ENCODE data around the gene TRPM5.

The TRPM5 gene

DNA sequence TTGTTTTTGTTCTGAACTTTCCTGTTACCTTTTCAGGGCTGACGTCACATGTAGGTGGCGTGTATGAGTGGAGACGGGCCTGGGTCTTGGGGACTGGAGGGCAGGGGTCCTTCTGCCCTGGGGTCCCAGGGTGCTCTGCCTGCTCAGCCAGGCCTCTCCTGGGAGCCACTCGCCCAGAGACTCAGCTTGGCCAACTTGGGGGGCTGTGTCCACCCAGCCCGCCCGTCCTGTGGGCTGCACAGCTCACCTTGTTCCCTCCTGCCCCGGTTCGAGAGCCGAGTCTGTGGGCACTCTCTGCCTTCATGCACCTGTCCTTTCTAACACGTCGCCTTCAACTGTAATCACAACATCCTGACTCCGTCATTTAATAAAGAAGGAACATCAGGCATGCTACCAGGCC, 47.3 kb downstream of the TRPM5 start:
- no peak for DNase-seq (ENCODE audit: low read depth in 1 of 2, low spot score in 1 of 2)

DNA sequence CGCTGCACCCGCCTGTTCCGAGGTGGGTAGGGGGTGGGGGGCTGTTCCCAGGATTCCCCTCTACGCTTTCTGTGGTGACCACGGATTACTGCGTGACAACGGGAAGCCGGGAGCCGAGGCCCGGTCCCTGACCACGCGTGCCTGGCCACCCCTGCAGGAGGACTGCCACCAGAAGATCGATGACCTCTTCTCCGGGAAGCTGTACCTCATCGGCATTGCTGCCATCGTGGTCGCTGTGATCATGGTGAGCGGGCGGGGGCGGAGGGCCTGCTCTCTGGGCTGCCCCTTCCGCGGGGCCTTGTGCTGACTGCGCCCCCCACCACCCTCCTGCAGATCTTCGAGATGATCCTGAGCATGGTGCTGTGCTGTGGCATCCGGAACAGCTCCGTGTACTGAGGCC, 47.8 kb downstream of the TRPM5 start:
- H3K27ac ChIP-seq (replicated peaks), result no peak overlapping the region

More for the DNA sequence above, 47.3 kb downstream of the TRPM5 start:
- Histone ChIP-seq H3K4me3 (replicated peaks; ENCODE audit: insufficient read depth, low read length) (no peak overlapping the region), H3K27ac (replicated peaks) (no peak overlapping the region), H3K27me3 (ENCODE audit: insufficient read depth, poor library complexity, severe bottlenecking) (no peaks in the 10 kb centered on the region)
- TF ChIP-seq GABPA (IDR thresholded peaks at IDR 0.05; ENCODE audit: low read depth) (no peak), SPI1 (IDR thresholded peaks at IDR 0.05; ENCODE audit: borderline replicate concordance, low read depth) (no peak), POLR2AphosphoS5 (IDR thresholded peaks at IDR 0.05; ENCODE audit: low read depth) (no peak)
- TF ChIP-seq, protein P1, sequence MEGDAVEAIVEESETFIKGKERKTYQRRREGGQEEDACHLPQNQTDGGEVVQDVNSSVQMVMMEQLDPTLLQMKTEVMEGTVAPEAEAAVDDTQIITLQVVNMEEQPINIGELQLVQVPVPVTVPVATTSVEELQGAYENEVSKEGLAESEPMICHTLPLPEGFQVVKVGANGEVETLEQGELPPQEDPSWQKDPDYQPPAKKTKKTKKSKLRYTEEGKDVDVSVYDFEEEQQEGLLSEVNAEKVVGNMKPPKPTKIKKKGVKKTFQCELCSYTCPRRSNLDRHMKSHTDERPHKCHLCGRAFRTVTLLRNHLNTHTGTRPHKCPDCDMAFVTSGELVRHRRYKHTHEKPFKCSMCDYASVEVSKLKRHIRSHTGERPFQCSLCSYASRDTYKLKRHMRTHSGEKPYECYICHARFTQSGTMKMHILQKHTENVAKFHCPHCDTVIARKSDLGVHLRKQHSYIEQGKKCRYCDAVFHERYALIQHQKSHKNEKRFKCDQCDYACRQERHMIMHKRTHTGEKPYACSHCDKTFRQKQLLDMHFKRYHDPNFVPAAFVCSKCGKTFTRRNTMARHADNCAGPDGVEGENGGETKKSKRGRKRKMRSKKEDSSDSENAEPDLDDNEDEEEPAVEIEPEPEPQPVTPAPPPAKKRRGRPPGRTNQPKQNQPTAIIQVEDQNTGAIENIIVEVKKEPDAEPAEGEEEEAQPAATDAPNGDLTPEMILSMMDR (IDR thresholded peaks at IDR 0.05; ENCODE audit: insufficient read depth, low read length), result no peak
- TF ChIP-seq, protein P2, sequence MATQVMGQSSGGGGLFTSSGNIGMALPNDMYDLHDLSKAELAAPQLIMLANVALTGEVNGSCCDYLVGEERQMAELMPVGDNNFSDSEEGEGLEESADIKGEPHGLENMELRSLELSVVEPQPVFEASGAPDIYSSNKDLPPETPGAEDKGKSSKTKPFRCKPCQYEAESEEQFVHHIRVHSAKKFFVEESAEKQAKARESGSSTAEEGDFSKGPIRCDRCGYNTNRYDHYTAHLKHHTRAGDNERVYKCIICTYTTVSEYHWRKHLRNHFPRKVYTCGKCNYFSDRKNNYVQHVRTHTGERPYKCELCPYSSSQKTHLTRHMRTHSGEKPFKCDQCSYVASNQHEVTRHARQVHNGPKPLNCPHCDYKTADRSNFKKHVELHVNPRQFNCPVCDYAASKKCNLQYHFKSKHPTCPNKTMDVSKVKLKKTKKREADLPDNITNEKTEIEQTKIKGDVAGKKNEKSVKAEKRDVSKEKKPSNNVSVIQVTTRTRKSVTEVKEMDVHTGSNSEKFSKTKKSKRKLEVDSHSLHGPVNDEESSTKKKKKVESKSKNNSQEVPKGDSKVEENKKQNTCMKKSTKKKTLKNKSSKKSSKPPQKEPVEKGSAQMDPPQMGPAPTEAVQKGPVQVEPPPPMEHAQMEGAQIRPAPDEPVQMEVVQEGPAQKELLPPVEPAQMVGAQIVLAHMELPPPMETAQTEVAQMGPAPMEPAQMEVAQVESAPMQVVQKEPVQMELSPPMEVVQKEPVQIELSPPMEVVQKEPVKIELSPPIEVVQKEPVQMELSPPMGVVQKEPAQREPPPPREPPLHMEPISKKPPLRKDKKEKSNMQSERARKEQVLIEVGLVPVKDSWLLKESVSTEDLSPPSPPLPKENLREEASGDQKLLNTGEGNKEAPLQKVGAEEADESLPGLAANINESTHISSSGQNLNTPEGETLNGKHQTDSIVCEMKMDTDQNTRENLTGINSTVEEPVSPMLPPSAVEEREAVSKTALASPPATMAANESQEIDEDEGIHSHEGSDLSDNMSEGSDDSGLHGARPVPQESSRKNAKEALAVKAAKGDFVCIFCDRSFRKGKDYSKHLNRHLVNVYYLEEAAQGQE (IDR thresholded peaks at IDR 0.05; ENCODE audit: insufficient replicate concordance, low read depth), result no peak

DNA sequence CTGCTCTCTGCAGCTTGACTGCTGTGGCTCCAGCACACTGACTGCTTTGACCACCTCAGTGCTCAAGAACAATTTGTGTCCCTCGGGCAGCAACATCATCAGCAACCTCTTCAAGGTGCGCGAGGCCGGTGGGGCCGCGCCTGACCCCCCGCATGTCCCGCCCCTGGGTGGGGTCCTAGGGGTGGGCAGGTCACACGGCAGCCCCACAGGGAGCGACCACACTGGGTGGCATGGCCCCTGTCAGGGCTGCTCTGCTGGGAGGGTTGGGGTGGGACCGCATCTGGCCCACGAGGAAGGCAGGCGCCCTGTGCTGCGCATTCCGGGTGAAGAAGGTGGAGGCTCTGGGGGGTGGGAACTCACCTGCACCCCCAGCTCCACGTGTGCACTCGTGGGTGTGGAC, 48.5 kb downstream of the TRPM5 start:
- no peak for DNase-seq (ENCODE audit: low read depth in 1 of 2, low spot score in 1 of 2)
- Histone ChIP-seq H3K4me3 (replicated peaks; ENCODE audit: insufficient read depth, low read length) (no peak overlapping the region), H3K27me3 (ENCODE audit: insufficient read depth, poor library complexity, severe bottlenecking) (no peaks in the 10 kb centered on the region), H3K27ac (replicated peaks) (no peak overlapping the region)
- no peak for TF ChIP-seq GABPA (IDR thresholded peaks at IDR 0.05; ENCODE audit: low read depth)
- TF ChIP-seq SPI1 (IDR thresholded peaks at IDR 0.05; ENCODE audit: borderline replicate concordance, low read depth), result no peak
- TF ChIP-seq, protein P1 (IDR thresholded peaks at IDR 0.05; ENCODE audit: insufficient read depth, low read length), result no peak
- TF ChIP-seq, protein P2 (IDR thresholded peaks at IDR 0.05; ENCODE audit: insufficient replicate concordance, low read depth), result no peak

More for the DNA sequence above, 47.8 kb downstream of the TRPM5 start:
- DNase-seq (ENCODE audit: low read depth in 1 of 2, low spot score in 1 of 2), result no peak
- Histone ChIP-seq H3K27me3 (ENCODE audit: insufficient read depth, poor library complexity, severe bottlenecking) (no peaks in the 10 kb centered on the region), H3K4me3 (replicated peaks; ENCODE audit: insufficient read depth, low read length) (no peak overlapping the region)
- TF ChIP-seq GABPA (IDR thresholded peaks at IDR 0.05; ENCODE audit: low read depth) (no peak), POLR2AphosphoS5 (IDR thresholded peaks at IDR 0.05; ENCODE audit: low read depth) (no peak), SPI1 (IDR thresholded peaks at IDR 0.05; ENCODE audit: borderline replicate concordance, low read depth) (no peak)
- TF ChIP-seq, protein P1 (IDR thresholded peaks at IDR 0.05; ENCODE audit: insufficient read depth, low read length), result no peak
- TF ChIP-seq, protein P2 (IDR thresholded peaks at IDR 0.05; ENCODE audit: insufficient replicate concordance, low read depth), result no peak

Data from HL-60 (cell line).